Omental fat pad (tissue), 4 donors: Measurements from ENCODE around the gene IER2. TPM values are rescaled to one million over a fixed set of nuclear protein-coding genes. Genes with fewer than 3 reads are reported as not detected.

Experiments
- ATAC-seq: fragments of 150-250 bp; one replicate; pipeline ENCODE4 v1.9.1; 2016; ENCODE audit warnings: mild to moderate bottlenecking, moderate library complexity; ENCODE audit not compliant: low FRiP score
- DNase-seq: peaks from one replicate; pipeline ENCODE4 v3.0.0-alpha.2; 2019; ENCODE audit warnings: low spot score
- total RNA-seq, 4 donors: library from RNA; depleted of rRNA; stranded (reverse); fragments of >200 nt; gene quantifications; one replicate each; pipeline ENCODE4 v1.1.0, GENCODE V29; 2016
- TF ChIP-seq, protein P1 (sequence below), 3 donors: fragments of 450-650 bp; IDR thresholded peaks; one replicate each; pipeline ENCODE4 v1.5.1; 2016 to 2017; ENCODE audit warnings: antibody characterized with exemption in 3 of 3, mild to moderate bottlenecking in 3 of 3, moderate library complexity in 2 of 3

The IER2 gene
- total RNA-seq, 4 donors from 2014 or later: 110 to 253 (median 210) TPM

DNA sequence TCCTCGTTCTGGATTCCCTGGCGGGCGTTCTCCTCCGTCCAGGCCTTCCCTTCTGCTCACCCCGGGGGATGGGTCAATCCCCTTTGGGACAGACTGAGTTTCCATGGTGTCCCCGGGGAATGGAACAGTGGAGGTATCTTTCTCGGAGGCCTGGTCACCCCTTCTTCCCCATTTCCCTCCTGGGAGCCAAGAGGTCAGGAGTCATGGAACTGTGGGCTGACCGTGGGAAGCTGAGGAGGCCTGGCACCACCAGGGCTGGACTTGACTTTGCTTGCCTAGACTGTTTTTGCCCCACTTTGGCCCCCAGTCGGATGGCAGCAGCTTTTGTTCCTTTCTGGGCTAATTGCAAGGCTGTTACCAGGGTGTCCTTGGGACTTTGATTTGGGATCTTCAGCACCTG is 30.2 kb upstream of the IER2 start:
- TF ChIP-seq, protein P1, sequence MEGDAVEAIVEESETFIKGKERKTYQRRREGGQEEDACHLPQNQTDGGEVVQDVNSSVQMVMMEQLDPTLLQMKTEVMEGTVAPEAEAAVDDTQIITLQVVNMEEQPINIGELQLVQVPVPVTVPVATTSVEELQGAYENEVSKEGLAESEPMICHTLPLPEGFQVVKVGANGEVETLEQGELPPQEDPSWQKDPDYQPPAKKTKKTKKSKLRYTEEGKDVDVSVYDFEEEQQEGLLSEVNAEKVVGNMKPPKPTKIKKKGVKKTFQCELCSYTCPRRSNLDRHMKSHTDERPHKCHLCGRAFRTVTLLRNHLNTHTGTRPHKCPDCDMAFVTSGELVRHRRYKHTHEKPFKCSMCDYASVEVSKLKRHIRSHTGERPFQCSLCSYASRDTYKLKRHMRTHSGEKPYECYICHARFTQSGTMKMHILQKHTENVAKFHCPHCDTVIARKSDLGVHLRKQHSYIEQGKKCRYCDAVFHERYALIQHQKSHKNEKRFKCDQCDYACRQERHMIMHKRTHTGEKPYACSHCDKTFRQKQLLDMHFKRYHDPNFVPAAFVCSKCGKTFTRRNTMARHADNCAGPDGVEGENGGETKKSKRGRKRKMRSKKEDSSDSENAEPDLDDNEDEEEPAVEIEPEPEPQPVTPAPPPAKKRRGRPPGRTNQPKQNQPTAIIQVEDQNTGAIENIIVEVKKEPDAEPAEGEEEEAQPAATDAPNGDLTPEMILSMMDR (IDR thresholded peaks at IDR 0.05): no peak
- no peak for DNase-seq
- no peak for ATAC-seq

DNA sequence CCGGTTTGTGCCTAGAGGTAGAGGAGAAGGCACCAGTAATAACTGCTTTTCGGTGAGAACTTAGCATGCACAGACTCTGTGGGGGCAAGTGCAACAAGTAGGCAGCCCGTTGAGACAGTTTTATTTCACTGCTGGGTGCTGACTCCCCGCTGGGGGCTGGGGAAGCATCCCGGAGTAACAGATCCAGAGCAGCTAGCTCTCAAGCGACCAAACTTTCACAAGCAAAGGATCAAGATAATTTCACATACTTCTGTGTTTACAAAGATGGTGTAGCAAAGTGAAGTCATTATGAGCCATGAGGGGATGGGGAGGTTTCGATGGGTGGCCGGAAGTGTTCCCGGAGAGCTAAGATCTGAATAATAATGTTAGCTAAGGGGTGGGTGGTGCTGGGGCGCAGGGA is 29.4 kb upstream of the IER2 start:
- ATAC-seq: no peak
- TF ChIP-seq, protein P1 (IDR thresholded peaks at IDR 0.05): no peak
- DNase-seq: no peak

DNA sequence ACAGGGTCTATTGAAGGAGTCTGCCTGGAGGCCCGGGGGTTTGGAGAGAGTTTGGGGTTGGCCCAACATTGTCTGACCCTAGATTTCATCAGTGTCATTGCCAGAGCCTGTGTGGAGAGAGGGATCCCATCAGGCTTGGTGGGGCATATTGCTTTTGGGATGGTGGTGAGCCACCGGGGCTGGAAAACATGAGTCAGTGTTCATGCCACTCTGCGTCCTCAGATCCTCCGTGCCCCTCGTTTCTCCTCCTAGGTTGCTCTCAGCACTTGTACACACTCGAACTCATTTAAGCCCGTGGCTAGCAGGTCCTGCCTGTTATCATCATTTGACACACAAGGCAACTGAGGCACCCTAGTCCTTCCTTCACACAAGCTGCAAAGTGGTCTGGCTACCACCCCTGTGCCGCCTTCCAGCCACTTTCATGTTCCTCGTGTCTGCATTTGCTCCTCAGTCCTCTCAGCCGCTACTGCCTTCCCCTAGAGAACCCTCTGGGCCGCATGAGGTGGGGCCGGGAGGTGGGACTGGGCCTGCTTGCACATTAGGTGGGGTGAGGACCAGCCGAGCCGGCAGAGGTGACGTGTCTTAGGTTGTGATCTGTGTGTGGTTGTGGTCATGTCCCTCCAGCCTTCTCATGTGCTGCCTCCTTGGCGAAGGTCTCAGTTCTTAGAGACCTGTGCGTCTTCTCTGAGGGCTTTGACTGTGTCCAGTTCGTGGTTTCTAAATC is 28.5 kb upstream of the IER2 start:
- TF ChIP-seq, protein P1 (IDR thresholded peaks at IDR 0.05): no peak
- ATAC-seq (no peak), DNase-seq (no peak)

DNA sequence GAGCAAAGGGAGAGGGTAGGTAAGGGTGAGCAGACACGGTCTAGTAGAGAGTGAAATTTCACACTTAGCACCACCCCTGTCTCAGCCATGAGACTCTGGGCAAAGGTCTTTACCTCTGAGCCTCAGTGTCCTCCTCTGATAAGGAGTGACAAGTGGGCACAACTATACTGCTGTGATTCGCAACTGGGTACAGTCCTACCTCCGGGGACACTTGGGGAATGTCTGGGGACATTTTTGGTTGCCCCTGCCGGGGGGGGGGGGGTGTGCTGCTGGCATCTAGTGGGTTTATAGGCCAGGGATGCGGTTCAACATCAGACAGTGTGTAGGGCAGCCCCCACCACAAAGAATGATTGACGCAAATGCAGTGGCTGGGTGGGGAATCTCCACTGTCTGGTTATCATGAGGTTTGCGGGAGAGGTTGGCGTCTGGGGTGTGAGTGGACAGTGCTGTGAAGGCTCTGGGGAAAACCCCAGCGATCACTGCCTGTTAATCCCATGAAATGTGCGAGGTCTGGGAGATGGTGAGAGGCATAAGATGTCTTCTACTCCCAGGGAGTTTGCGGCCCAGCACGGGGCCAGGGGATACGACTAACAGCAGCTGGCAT is 27.8 kb upstream of the IER2 start:
- ATAC-seq (no peak), DNase-seq (no peak)
- TF ChIP-seq, protein P1 (IDR thresholded peaks at IDR 0.05): no peak

DNA sequence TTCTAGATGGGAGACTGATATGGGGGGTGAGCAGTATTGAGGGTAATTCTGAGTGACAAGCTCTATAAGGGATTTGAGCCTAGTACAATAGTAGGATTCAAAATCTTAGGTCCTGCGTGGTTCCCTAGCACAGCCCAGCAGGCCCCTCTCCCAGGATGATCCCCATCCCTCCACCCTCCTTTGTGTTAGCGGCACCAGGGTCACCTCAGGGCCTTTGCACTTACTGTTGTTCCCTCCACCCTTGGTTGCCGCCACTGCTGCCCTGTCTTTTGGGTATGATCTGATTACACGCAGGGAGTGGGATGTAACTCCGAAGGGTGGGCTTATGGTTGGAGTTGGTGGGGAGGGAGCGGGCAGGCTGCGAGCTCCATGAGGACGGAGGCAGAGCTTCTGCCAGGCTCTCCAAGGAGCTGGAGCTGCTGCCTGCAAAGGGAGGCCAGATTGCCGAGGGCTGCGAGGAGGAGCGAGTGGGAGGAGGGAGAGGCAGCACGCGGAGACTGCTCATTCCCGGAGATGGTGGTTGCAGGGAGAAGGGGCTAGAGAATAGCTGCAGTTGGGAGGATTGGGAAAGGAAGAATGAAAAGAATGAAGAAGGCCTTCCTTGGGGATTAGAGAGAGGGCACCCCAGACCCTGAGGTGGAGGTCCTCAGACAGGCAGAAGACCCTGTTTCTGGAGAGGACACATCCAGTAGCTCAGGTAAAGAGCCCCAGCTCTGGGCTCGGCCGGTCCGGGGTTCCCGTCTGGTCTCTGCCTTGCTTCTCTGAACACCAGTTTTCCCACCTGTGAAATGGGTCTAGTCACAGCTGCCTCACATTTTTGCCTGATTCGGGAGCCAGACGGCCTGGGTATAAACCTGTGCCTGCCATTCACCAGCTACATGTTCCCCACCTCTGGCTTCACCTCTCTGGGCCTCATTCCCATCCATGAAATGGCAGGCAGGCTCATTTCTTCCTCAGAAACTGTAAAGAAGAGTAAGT is 26.9 kb upstream of the IER2 start:
- TF ChIP-seq, protein P1 (IDR thresholded peaks at IDR 0.05): no peak
- DNase-seq: no peak
- no peak for ATAC-seq

DNA sequence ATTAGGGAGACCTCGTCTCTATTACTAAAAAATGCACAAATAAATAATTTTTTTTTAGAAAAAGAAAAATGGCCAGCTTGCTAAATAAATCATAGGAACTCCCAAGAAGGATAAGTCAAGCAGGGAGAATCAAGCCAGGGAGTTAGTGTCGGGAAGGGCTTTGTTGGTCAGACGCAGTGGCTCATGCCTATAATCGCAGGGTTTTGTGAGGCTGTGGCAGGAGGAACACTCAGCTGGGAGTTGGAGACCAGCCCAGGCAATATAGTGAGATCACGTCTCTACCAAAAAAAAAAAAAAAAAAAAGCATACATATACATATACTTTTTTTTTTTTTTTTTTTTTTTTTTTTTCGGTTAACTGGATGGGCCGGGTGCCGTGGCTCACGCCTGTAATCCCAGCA is 23.2 kb upstream of the IER2 start:
- DNase-seq: no peak
- ATAC-seq: no peak
- TF ChIP-seq, protein P1 (IDR thresholded peaks at IDR 0.05): no peak
